Measurements from ENCODE around the gene C12orf57. TPM values are rescaled to one million over a fixed set of nuclear protein-coding genes. Genes with fewer than 3 reads are reported as not detected.

The C12orf57 gene
- total RNA-seq, 1 donor from 2014 or later = 135 TPM

Small RNA genes lying within 50 kb of the gene (small RNA-seq; reads per million reads assigned to genes)
- gene MIR141 (ENCODE audit: low replicate concordance) = 98.1 reads per million, percentile 97 among the genes with 10 or more reads in this experiment
- 25.5 reads per million, percentile 95 among the genes with 10 or more reads in this experiment for gene MIR200C (ENCODE audit: low replicate concordance)
- not detected for gene RNU7-1 (ENCODE audit: low replicate concordance)
- gene SCARNA12 (ENCODE audit: low replicate concordance) = 0.31 reads per million, percentile 53 among the genes with 10 or more reads in this experiment

Other genes with a start within 250 kb of the C12orf57 start
- gene PIANP, start 243.2 kb upstream of the C12orf57 start, total RNA-seq = 1.6 TPM
- gene COPS7A, start 220.0 kb upstream of the C12orf57 start, total RNA-seq = 41.5 TPM
- gene MLF2, start 190.9 kb upstream of the C12orf57 start, total RNA-seq = 103 TPM
- gene PTMS, start 177.7 kb upstream of the C12orf57 start, total RNA-seq = 102 TPM
- gene LAG3, start 171.5 kb upstream of the C12orf57 start, total RNA-seq = not detected
- gene CD4, start 154.5 kb upstream of the C12orf57 start, total RNA-seq = 3.7 TPM
- gene GPR162, start 122.2 kb upstream of the C12orf57 start, total RNA-seq = 13.1 TPM
- gene P3H3, start 115.6 kb upstream of the C12orf57 start, total RNA-seq = 45.5 TPM
- 5.8 TPM for gene GNB3, start 103.1 kb upstream of the C12orf57 start, total RNA-seq
- gene CDCA3, start 92.7 kb upstream of the C12orf57 start, total RNA-seq = 5.9 TPM
- gene USP5, start 91.9 kb upstream of the C12orf57 start, total RNA-seq = 67.0 TPM
- 1,153 TPM for gene TPI1, start 76.5 kb upstream of the C12orf57 start, total RNA-seq
- gene SPSB2, start 70.7 kb upstream of the C12orf57 start, total RNA-seq = 3.8 TPM
- 5.9 TPM for gene LRRC23, start 39.2 kb upstream of the C12orf57 start, total RNA-seq
- 5.5 TPM for gene ENO2, start 29.4 kb upstream of the C12orf57 start, total RNA-seq
- 34.3 TPM for gene ATN1, start 16.1 kb upstream of the C12orf57 start, total RNA-seq
- not detected for gene RNU7-1, start 206 bp upstream of the C12orf57 start, total RNA-seq
- 11.4 TPM for gene PTPN6, start 7.3 kb downstream of the C12orf57 start, total RNA-seq
- gene PHB2, start 26.6 kb downstream of the C12orf57 start, total RNA-seq = 238 TPM
- 31.3 TPM for gene EMG1, start 26.9 kb downstream of the C12orf57 start, total RNA-seq
- 13.1 TPM for gene LPCAT3, start 74.5 kb downstream of the C12orf57 start, total RNA-seq
- gene C1S, start 116.7 kb downstream of the C12orf57 start, total RNA-seq = 87.7 TPM
- gene C1R, start 148.4 kb downstream of the C12orf57 start, total RNA-seq = 100 TPM
- 23.1 TPM for gene C1RL, start 165.2 kb downstream of the C12orf57 start, total RNA-seq
- 1.8 TPM for gene RBP5, start 184.9 kb downstream of the C12orf57 start, total RNA-seq
- 32.2 TPM for gene CLSTN3, start 186.3 kb downstream of the C12orf57 start, total RNA-seq
- gene PEX5, start 245.7 kb downstream of the C12orf57 start, total RNA-seq = 66.1 TPM